ENCODE results near the gene CDKAL1. TPM values are rescaled to one million over a fixed set of nuclear protein-coding genes. Genes with fewer than 3 reads are reported as not detected.

Gene CDKAL1
- total RNA-seq, 1 experiment from 2014 or later = 20.6 TPM

- H3K36me3 Mint-ChIP-seq = peaks cover 10% of the 10 kb centered on the region
- TF ChIP-seq ZNF317 (CRISPR knock-in tag; IDR thresholded peaks at IDR 0.05; ENCODE audit: borderline replicate concordance, low read depth) (no peak), MAX (CRISPR knock-in tag; IDR thresholded peaks at IDR 0.05) (0 out of 2 replicates have a peak, but pooled peaks have one; percentile 8)
- no peak overlapping the region for H3K4me3 Mint-ChIP-seq
- ATAC-seq = peak; percentile 25; the same call in 1 of the 2 replicates
- H3K27ac Mint-ChIP-seq = peak overlapping the region; percentile 92
- POLR2A ChIA-PET = interaction anchor here (0.6 to 1.3 kb wide), 4 partner anchors 76 to 1215 kb away, joined by 3 read pairs; no protein-coding TSS in a partner anchor
- peaks cover 39% of the 10 kb centered on the region for H3K4me1 Mint-ChIP-seq
- peaks cover 11% of the 10 kb centered on the region for H3K9me3 Mint-ChIP-seq
- CTCF ChIA-PET = no interaction called here
- no peaks in the 10 kb centered on the region for H3K27me3 Mint-ChIP-seq (ENCODE audit: low read depth)
- no peak for DNase-seq (ENCODE audit: low spot score)
Measured at GRCh38 chr6:20810727-20811108, 276.5 kb downstream of the CDKAL1 start.

- Mint-ChIP-seq H3K36me3 (peaks cover 8% of the 10 kb centered on the region), H3K9me3 (peaks cover 8% of the 10 kb centered on the region), H3K4me3 (no peak overlapping the region), H3K27me3 (ENCODE audit: low read depth) (no peaks in the 10 kb centered on the region), H3K4me1 (peaks cover 39% of the 10 kb centered on the region), H3K27ac (peak overlapping the region; percentile 92)
- TF ChIP-seq ZSCAN18 (CRISPR knock-in tag; IDR thresholded peaks at IDR 0.05) = no peak
- ChIA-PET CTCF (interaction anchor here (0.7 kb wide), 1 partner anchor 227 kb away, joined by 4 read pairs; no protein-coding TSS in a partner anchor), POLR2A (interaction anchor here (1.3 kb wide), 1 partner anchor 77 kb away, joined by 3 read pairs; no protein-coding TSS in a partner anchor)
- ATAC-seq (peak; percentile 89), DNase-seq (ENCODE audit: low spot score) (peak; percentile 31)
Measured at GRCh38 chr6:20811109-20811761, 277.0 kb downstream of the CDKAL1 start.

- Mint-ChIP-seq H3K27ac (peak overlapping the region; percentile 67; the same call in 1 of the 2 replicates), H3K27me3 (ENCODE audit: low read depth) (no peaks in the 10 kb centered on the region), H3K9me3 (no peaks in the 10 kb centered on the region), H3K4me1 (peaks cover 42% of the 10 kb centered on the region), H3K36me3 (no peaks in the 10 kb centered on the region), H3K4me3 (no peak overlapping the region)
- ChIA-PET CTCF (no interaction called here), POLR2A (no interaction called here)
- ATAC-seq (no peak), DNase-seq (ENCODE audit: low spot score) (no peak)
- TF ChIP-seq GTF2I (CRISPR knock-in tag; conservative IDR thresholded peaks at IDR 0.05) = no peak
- TF ChIP-seq OVOL2 (CRISPR knock-in tag; IDR thresholded peaks at IDR 0.05; ENCODE audit: borderline replicate concordance) = no peak
- no peak for TF ChIP-seq FOXP4 (CRISPR knock-in tag; IDR thresholded peaks at IDR 0.05)
- TF ChIP-seq ZNF263 (CRISPR knock-in tag; IDR thresholded peaks at IDR 0.05; ENCODE audit: low read depth) = no peak
- TF ChIP-seq NR1H2 (CRISPR knock-in tag; IDR thresholded peaks at IDR 0.05) = no peak
- TF ChIP-seq PRRX2 (CRISPR knock-in tag; IDR thresholded peaks at IDR 0.05) = no peak
- TF ChIP-seq ZNF532 (CRISPR knock-in tag; IDR thresholded peaks at IDR 0.05; ENCODE audit: borderline replicate concordance) = no peak
- no peak for TF ChIP-seq USF1 (CRISPR knock-in tag; IDR thresholded peaks at IDR 0.05)
- TF ChIP-seq CDX4 (CRISPR knock-in tag; IDR thresholded peaks at IDR 0.05; ENCODE audit: borderline replicate concordance) = no peak
- no peak for TF ChIP-seq ATF3 (CRISPR knock-in tag; conservative IDR thresholded peaks at IDR 0.05)
- no peak for TF ChIP-seq SOX15 (CRISPR knock-in tag; IDR thresholded peaks at IDR 0.05)
- TF ChIP-seq CBFB (CRISPR knock-in tag; IDR thresholded peaks at IDR 0.05; ENCODE audit: low read depth) = no peak
- no peak for TF ChIP-seq HMGXB4 (CRISPR knock-in tag; IDR thresholded peaks at IDR 0.05)
- TF ChIP-seq NR2C2 (CRISPR knock-in tag; IDR thresholded peaks at IDR 0.05) = no peak
Measured at GRCh38 chr6:20812776-20813175, 278.5 kb downstream of the CDKAL1 start.
